GM13977 (cell line): Measurements from ENCODE around the gene ARMC6.
"Not testable (repeated sequence)": the region's sequence is repeated elsewhere in the genome, so short reads cannot be mapped to it uniquely, and the experiment has no call there.

Source experiments
- DNase-seq: peaks from one replicate; pipeline ENCODE4 v3.0.0; 2012; ENCODE audit warnings: low spot score
- CTCF ChIP-seq: IDR thresholded peaks from 2 replicates; pipeline ENCODE4 v1.5.1; 2012; ENCODE audit warnings: mild to moderate bottlenecking, control low read depth; ENCODE audit not compliant: insufficient read depth; ENCODE audit errors: extremely low read depth, missing control alignments
- in situ Hi-C: fragments of 300-500 bp; cut with MboI; formaldehyde crosslinking; loops from one replicate; pipeline ENCODE4 v1.12.0; 2022; ENCODE audit warnings: low sequenced_read_pairs, low pct_unique_long_range_greater_than_20kb, mixed read lengths, inconsistent platforms; ENCODE audit not compliant: unreplicated experiment

The ARMC6 gene

GRCh38 chr19:19103167-19103566 lies 69.8 kb downstream of the ARMC6 start:
- no peak for DNase-seq
- in situ Hi-C loops: no loop called here
- TF ChIP-seq CTCF: no peak

GRCh38 chr19:19105365-19106055 lies 72.1 kb downstream of the ARMC6 start:
- TF ChIP-seq CTCF: no peak
- in situ Hi-C loops: no loop called here
- DNase-seq: no peak

- no peak for DNase-seq
- in situ Hi-C loops: no loop called here
- TF ChIP-seq CTCF: no peak
Measured at GRCh38 chr19:19106056-19106551, 72.7 kb downstream of the ARMC6 start.

GRCh38 chr19:19106938-19107337 lies 73.5 kb downstream of the ARMC6 start:
- DNase-seq, in situ Hi-C loops: not testable (repeated sequence)

- no peak for TF ChIP-seq CTCF
- in situ Hi-C loops: no loop called here
- no peak for DNase-seq
Measured at GRCh38 chr19:19107654-19108053, 74.3 kb downstream of the ARMC6 start.
